Testis (tissue), 2 donors: ENCODE results near the gene TFF2.

ENCODE experiments used
- POLR2A ChIP-seq: fragments of 450-650 bp; IDR thresholded peaks from one replicate; pipeline ENCODE4 v1.6.1; 2017; ENCODE audit warnings: antibody characterized with exemption, mild to moderate bottlenecking, moderate library complexity
- TF ChIP-seq, protein P1 (sequence below), 3 experiments: fragments of 450-650 bp in 2 of 3; fragments of 200-600 bp in 1 of 3; sonication (generic) in 1 of 3; IDR thresholded peaks; one replicate each; pipeline ENCODE4 v1.5.1; 2016 to 2019; ENCODE audit warnings: antibody characterized with exemption in 3 of 3, mild to moderate bottlenecking in 2 of 3, moderate library complexity in 1 of 3

DNA sequence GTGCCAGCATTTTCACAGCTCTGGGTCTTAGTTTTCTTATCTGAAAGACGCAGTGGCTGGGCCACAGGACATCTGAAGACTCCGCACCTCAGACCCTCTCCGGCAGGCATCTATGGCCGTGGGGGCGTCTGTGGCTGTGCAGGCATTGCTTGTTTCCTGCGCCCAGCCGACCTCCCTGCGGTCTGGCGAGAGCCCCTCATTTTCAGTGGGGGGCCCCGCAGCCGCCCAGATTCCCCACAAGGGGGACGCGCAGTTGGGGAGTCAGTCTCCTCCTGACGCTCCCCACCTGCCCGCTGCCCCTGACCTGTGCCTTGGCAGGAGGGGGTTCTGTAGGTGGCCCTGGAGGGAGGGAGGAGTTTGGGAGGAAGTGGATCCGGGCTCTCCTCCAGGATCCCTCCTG lies 19.0 kb upstream of the TFF2 start:
- TF ChIP-seq, protein P1, sequence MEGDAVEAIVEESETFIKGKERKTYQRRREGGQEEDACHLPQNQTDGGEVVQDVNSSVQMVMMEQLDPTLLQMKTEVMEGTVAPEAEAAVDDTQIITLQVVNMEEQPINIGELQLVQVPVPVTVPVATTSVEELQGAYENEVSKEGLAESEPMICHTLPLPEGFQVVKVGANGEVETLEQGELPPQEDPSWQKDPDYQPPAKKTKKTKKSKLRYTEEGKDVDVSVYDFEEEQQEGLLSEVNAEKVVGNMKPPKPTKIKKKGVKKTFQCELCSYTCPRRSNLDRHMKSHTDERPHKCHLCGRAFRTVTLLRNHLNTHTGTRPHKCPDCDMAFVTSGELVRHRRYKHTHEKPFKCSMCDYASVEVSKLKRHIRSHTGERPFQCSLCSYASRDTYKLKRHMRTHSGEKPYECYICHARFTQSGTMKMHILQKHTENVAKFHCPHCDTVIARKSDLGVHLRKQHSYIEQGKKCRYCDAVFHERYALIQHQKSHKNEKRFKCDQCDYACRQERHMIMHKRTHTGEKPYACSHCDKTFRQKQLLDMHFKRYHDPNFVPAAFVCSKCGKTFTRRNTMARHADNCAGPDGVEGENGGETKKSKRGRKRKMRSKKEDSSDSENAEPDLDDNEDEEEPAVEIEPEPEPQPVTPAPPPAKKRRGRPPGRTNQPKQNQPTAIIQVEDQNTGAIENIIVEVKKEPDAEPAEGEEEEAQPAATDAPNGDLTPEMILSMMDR (IDR thresholded peaks at IDR 0.05) = no peak
- no peak for TF ChIP-seq POLR2A
